ENCODE data around the gene SOD1. TPM values are rescaled to one million over a fixed set of nuclear protein-coding genes. Genes with fewer than 3 reads are reported as not detected.
"Not testable (repeated sequence)": the region's sequence is repeated elsewhere in the genome, so short reads cannot be mapped to it uniquely, and the experiment has no call there.

SOD1 gene
- 207 and 217 TPM in 2 replicates for total RNA-seq

- intact Hi-C loops (cut with micrococcal nuclease), result loop anchor here (1.0 to 10.0 kb wide), 10 partner anchors 73 to 1831 kb away; partner anchors contain the start of genes DNAJC28, IFNAR1, MIS18A and SCAF4
Measured at GRCh38 chr21:31659536-31660258, at the start of gene SOD1. TSS of gene SOD1 (plus strand) at chr21:31659693. CDS start at chr21:31659770, 77 bp downstream.

- intact Hi-C loops (cut with micrococcal nuclease), result no loop called here
Measured at GRCh38 chr21:31611445-31611844, 48.0 kb upstream of the SOD1 start.

- intact Hi-C loops (cut with micrococcal nuclease), result no loop called here
Measured at GRCh38 chr21:31612894-31613785, 46.4 kb upstream of the SOD1 start.

GRCh38 chr21:31614705-31615104 lies 44.8 kb upstream of the SOD1 start:
- intact Hi-C loops (cut with micrococcal nuclease), result no loop called here

- intact Hi-C loops (cut with micrococcal nuclease), result no loop called here
Measured at GRCh38 chr21:31616216-31616615, 43.3 kb upstream of the SOD1 start.

- intact Hi-C loops (cut with micrococcal nuclease), result no loop called here
Measured at GRCh38 chr21:31618696-31619430, 40.6 kb upstream of the SOD1 start.

GRCh38 chr21:31622397-31622796 lies 37.1 kb upstream of the SOD1 start:
- intact Hi-C loops (cut with micrococcal nuclease), result no loop called here

- intact Hi-C loops (cut with micrococcal nuclease), result no loop called here
Measured at GRCh38 chr21:31623664-31624063, 35.8 kb upstream of the SOD1 start.

- intact Hi-C loops (cut with micrococcal nuclease), result no loop called here
Measured at GRCh38 chr21:31624181-31624580, 35.3 kb upstream of the SOD1 start.

GRCh38 chr21:31624961-31625491 lies 34.5 kb upstream of the SOD1 start:
- intact Hi-C loops (cut with micrococcal nuclease), result no loop called here

GRCh38 chr21:31629972-31630711 lies 29.4 kb upstream of the SOD1 start:
- intact Hi-C loops (cut with micrococcal nuclease), result no loop called here

- intact Hi-C loops (cut with micrococcal nuclease), result not testable (repeated sequence)
Measured at GRCh38 chr21:31631881-31632280, 27.6 kb upstream of the SOD1 start.

GRCh38 chr21:31634993-31635392 lies 24.5 kb upstream of the SOD1 start:
- intact Hi-C loops (cut with micrococcal nuclease), result no loop called here

- intact Hi-C loops (cut with micrococcal nuclease), result no loop called here
Measured at GRCh38 chr21:31636874-31637273, 22.6 kb upstream of the SOD1 start.

- intact Hi-C loops (cut with micrococcal nuclease), result no loop called here
Measured at GRCh38 chr21:31641416-31641922, 18.0 kb upstream of the SOD1 start.

- intact Hi-C loops (cut with micrococcal nuclease), result no loop called here
Measured at GRCh38 chr21:31644643-31645042, 14.8 kb upstream of the SOD1 start.

- intact Hi-C loops (cut with micrococcal nuclease), result no loop called here
Measured at GRCh38 chr21:31647650-31648049, 11.8 kb upstream of the SOD1 start.

- intact Hi-C loops (cut with micrococcal nuclease), result loop anchor here (10.0 kb wide), 1 partner anchor 1674 kb away; the partner anchor contains the start of gene IFNAR1
Measured at GRCh38 chr21:31650930-31651329, 8.6 kb upstream of the SOD1 start.

- intact Hi-C loops (cut with micrococcal nuclease), result loop anchor here (10.0 kb wide), 1 partner anchor 1673 kb away; the partner anchor contains the start of gene IFNAR1
Measured at GRCh38 chr21:31651491-31651890, 8.0 kb upstream of the SOD1 start.

GRCh38 chr21:31654340-31654739 lies 5.2 kb upstream of the SOD1 start:
- intact Hi-C loops (cut with micrococcal nuclease), result loop anchor here (10.0 kb wide), 1 partner anchor 1670 kb away; the partner anchor contains the start of gene IFNAR1

Measured in T-helper 1 cell treated with Interleukin-12 subunit alpha and Interleukin-12 subunit beta and Interleukin-4 antibody, amounts not matched to agents 30 ng/mL and 1 ng/mL, for 36 hours (primary cell).